Measurements from ENCODE around the gene HSPB8. TPM values are rescaled to one million over a fixed set of nuclear protein-coding genes. Genes with fewer than 3 reads are reported as not detected.

HSPB8 gene
- total RNA-seq, 2 experiments from 2014 or later: not detected

DNA sequence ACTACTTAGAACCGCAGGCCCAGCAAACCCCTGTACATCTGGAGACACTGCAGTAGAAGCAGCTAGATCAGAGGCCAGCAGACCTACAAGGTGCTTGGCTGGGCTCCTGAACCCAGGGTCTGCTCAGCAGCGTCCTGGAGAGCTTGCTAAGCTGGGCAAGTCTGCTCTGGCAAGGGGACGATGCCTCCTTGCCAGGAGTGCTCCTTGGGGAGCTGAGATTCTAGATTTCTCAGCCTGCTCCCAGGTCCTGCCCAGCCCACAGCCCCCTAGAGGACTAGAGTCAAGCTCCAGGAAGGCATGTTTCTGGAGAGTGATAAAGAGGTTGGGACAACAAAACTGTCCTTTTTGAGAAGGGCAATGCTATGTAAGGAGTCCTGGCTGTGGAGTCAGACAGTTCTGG, 60.3 kb downstream of the HSPB8 start:
- intact Hi-C loops (cut with micrococcal nuclease): no loop called here
- no peak overlapping the region for H3K4me3 Mint-ChIP-seq
- H3K27me3 Mint-ChIP-seq: no peaks in the 10 kb centered on the region
- no peaks in the 10 kb centered on the region for H3K4me1 Mint-ChIP-seq (ENCODE audit: low read depth)
- H3K27ac Mint-ChIP-seq: no peak overlapping the region
- no peak for TF ChIP-seq CTCF (IDR thresholded peaks at IDR 0.05)
- DNase-seq (no peak), ATAC-seq (no peak)
- H3K9me3 Mint-ChIP-seq: peaks cover 2% of the 10 kb centered on the region
- no peaks in the 10 kb centered on the region for H3K36me3 Mint-ChIP-seq (ENCODE audit: low read depth)
- ChIA-PET POLR2A (no interaction called here), CTCF (no interaction called here)

DNA sequence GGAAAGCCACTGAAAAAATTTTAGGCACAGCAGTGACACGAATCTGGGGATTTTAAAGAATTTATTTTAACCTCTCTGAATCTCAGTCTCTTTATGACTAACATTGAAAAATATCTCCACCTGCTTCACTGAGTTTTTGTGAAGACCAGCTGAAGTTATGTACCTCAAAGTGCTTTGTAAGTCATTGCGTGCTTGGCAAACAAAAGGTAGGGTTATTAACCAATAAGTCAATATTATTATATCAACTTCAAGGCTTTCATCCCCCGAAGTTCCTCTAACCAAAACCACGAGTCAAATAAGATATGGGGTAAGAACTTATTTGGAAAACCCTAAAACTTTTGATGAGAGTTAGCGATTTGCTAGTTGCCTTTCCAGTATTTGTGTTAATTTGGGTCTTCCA, 62.3 kb downstream of the HSPB8 start:
- Mint-ChIP-seq H3K4me1 (ENCODE audit: low read depth) (no peaks in the 10 kb centered on the region), H3K27ac (no peak overlapping the region), H3K27me3 (no peaks in the 10 kb centered on the region), H3K4me3 (no peak overlapping the region), H3K36me3 (ENCODE audit: low read depth) (no peaks in the 10 kb centered on the region), H3K9me3 (peaks cover 2% of the 10 kb centered on the region)
- ChIA-PET POLR2A (no interaction called here), CTCF (no interaction called here)
- no peak for TF ChIP-seq CTCF (IDR thresholded peaks at IDR 0.05)
- intact Hi-C loops (cut with micrococcal nuclease): no loop called here
- DNase-seq (no peak), ATAC-seq (no peak)

DNA sequence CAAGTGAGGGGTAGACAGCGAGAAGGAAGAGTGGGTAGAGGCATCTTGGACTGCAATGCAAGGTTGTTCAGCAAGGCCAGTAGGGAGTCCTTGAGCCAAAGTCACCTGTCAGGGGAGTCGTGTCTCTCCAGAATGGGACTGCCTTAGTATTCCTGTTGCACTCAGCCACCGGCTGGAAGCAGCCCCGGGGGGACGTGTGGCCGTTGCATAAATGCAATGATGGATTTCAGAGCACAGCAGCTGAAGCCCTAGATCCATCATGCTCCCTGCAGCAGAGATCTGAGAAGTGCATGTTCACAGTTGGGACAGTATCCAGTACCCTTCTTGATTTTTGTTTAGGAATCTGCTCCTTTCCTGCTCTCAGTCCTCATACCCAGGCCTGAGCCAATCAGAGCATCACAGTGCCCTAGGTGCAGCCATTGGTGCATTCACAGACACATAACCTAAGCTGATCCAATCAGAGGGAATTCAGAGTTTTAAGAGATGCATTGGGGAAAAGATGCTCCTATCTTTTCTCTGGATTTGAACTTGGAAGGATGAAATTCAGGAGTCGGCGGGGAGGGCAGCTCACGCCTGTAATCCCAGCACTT, 62.9 kb downstream of the HSPB8 start:
- H3K27me3 Mint-ChIP-seq: no peaks in the 10 kb centered on the region
- ATAC-seq (no peak), DNase-seq (no peak)
- H3K36me3 Mint-ChIP-seq (ENCODE audit: low read depth): no peaks in the 10 kb centered on the region
- peaks cover 2% of the 10 kb centered on the region for H3K9me3 Mint-ChIP-seq
- no peak overlapping the region for H3K4me3 Mint-ChIP-seq
- intact Hi-C loops (cut with micrococcal nuclease): no loop called here
- no peaks in the 10 kb centered on the region for H3K4me1 Mint-ChIP-seq (ENCODE audit: low read depth)
- POLR2A ChIA-PET: no interaction called here
- CTCF ChIA-PET: no interaction called here
- no peak for TF ChIP-seq CTCF (IDR thresholded peaks at IDR 0.05)
- H3K27ac Mint-ChIP-seq: no peak overlapping the region

Other genes starting within 250 kb of the HSPB8 start
- not detected for gene SRRM4, start 197.4 kb upstream of the HSPB8 start, total RNA-seq
- not detected for gene CCDC60, start 155.8 kb downstream of the HSPB8 start, total RNA-seq